Measurements from ENCODE around the gene HTR1E. TPM values are rescaled to one million over a fixed set of nuclear protein-coding genes. Genes with fewer than 3 reads are reported as not detected.

HTR1E gene
- total and polyA plus RNA-seq, 2 of the 8 experiments (the other 6 are each of a cell fraction or from before 2014, with no cell fraction given) = 0.09 TPM; not detected in 1

DNA sequence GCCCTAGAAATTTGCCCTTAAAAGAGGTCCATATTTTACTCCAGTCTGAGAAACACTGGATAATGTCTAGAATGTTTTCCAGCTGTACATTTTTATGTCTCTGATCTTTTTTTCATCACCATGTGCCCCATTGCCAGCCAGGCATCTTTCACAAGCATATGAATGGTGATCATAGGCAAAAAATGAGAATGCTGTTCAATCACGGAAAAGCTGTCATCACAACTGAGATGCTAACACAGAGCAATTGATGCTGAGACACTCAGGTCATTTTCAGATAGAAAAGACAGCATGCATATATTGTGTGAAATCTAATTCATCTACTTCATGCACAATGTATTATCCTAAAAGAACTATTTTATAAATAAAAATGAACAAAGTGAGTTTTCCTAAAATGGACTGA lies 116.0 kb downstream of the HTR1E start:
- ChIA-PET POLR2A (ENCODE audit: partially characterized antibody) (interaction anchor here (0.6 kb wide), 1 partner anchor 1418 kb away, joined by 3 read pairs; no protein-coding TSS in a partner anchor), CTCF (ENCODE audit: partially characterized antibody) (interaction anchor here (0.6 kb wide), 2 partner anchors 21 to 196 kb away, joined by 3 read pairs; no protein-coding TSS in a partner anchor)
- H3K27me3 ChIP-seq (replicated peaks in 1 of 4; ENCODE audit: control insufficient read depth in 3 of 4, extremely low read depth in 1 of 4, insufficient read depth in 3 of 4, low read length in 3 of 4) = no peaks in the 10 kb centered on the region
- no peaks in the 10 kb centered on the region for H3K23me2 ChIP-seq (ENCODE audit: low read depth, low read length)
- H3K9ac ChIP-seq (replicated peaks in 1 of 4; ENCODE audit: extremely low read depth in 1 of 4, low read depth in 3 of 4, low read length in 3 of 4) = no peak overlapping the region
- H2BK15ac ChIP-seq (ENCODE audit: low read length) = no peak overlapping the region
- H2AK5ac ChIP-seq (ENCODE audit: low read depth, low read length) = no peak overlapping the region
- no peak overlapping the region for H3K23ac ChIP-seq (ENCODE audit: insufficient read length)
- H3K4me1 ChIP-seq (replicated peaks in 1 of 4; ENCODE audit: control insufficient read depth in 3 of 4, insufficient read depth in 4 of 4, low read length in 3 of 4) = no peaks in the 10 kb centered on the region
- H4K20me1 ChIP-seq (replicated peaks in 1 of 2; ENCODE audit: control insufficient read depth in 1 of 2, insufficient read depth in 2 of 2, low read length in 2 of 2) = no peaks in the 10 kb centered on the region
- H2BK120ac ChIP-seq (replicated peaks; ENCODE audit: low read depth, low read length) = no peak overlapping the region
- H4K5ac ChIP-seq (ENCODE audit: insufficient read length, low read depth, low read length) = no peak overlapping the region
- no peak overlapping the region for H3K14ac ChIP-seq (ENCODE audit: insufficient read length)
- H2BK12ac ChIP-seq (ENCODE audit: low read depth, low read length) = no peak overlapping the region
- H3K9me3 ChIP-seq (ENCODE audit: insufficient read depth in 2 of 2, low read depth in 1 of 2, low read length in 1 of 2) = no peaks in the 10 kb centered on the region
- 70% methylated on average over 1 of the region's 1 CpG; no CpG with 5 or more reads in 1 of the 2 experiments for WGBS, 2 experiments (ENCODE audit: extremely low coverage in 1 of 2, insufficient coverage in 1 of 2, insufficient read length in 1 of 2, insufficient replicate concordance in 2 of 2, low coverage in 1 of 2, low lambda C conversion rate in 2 of 2, missing lambda C conversion rate in 1 of 2)
- no peak overlapping the region for H3K56ac ChIP-seq (replicated peaks; ENCODE audit: insufficient read length, low read depth, low read length)
- no peak for DNase-seq (ENCODE audit: low read depth in 1 of 2, low spot score in 2 of 2)
- H2AFZ ChIP-seq (ENCODE audit: low read length) = no peak overlapping the region
- no peak overlapping the region for H4K8ac ChIP-seq (ENCODE audit: extremely low read depth, insufficient read depth, low read length)
- H3K4ac ChIP-seq (replicated peaks; ENCODE audit: insufficient read length, low read depth, low read length) = no peak overlapping the region
- no peak for TF ChIP-seq BACH1 (IDR thresholded peaks at IDR 0.05; ENCODE audit: low read length)
- no peak for TF ChIP-seq JUN (IDR thresholded peaks at IDR 0.05; ENCODE audit: low read depth, low read length)
- TF ChIP-seq POLR2A (IDR thresholded peaks at IDR 0.05; ENCODE audit: control extremely low read depth in 1 of 2, low read depth in 2 of 2, low read length in 2 of 2) = no peak
- no peak for TF ChIP-seq YY1 (IDR thresholded peaks at IDR 0.05; ENCODE audit: low read depth, low read length)
- TF ChIP-seq CREB1 (IDR thresholded peaks at IDR 0.05) = no peak
- no peak for TF ChIP-seq SIRT6 (IDR thresholded peaks at IDR 0.05; ENCODE audit: low read length)
- no peak for TF ChIP-seq RFX5 (IDR thresholded peaks at IDR 0.05; ENCODE audit: borderline replicate concordance, low read depth, low read length)
- TF ChIP-seq RAD21 (IDR thresholded peaks at IDR 0.05 in 1 of 2, conservative IDR thresholded peaks at IDR 0.05 in 1 of 2; ENCODE audit: low read depth in 2 of 2, low read length in 2 of 2) = no peak
- TF ChIP-seq CHD2 (IDR thresholded peaks at IDR 0.05; ENCODE audit: low read length) = no peak
- no peak for TF ChIP-seq SIN3A (conservative IDR thresholded peaks at IDR 0.05 in 1 of 2, IDR thresholded peaks at IDR 0.05 in 1 of 2; ENCODE audit: low read depth in 1 of 2, low read length in 2 of 2)
- TF ChIP-seq SP2 (IDR thresholded peaks at IDR 0.05; ENCODE audit: low read length) = no peak
- TF ChIP-seq TBP (IDR thresholded peaks at IDR 0.05; ENCODE audit: low read depth, low read length) = no peak
- no peak for TF ChIP-seq SAP30 (IDR thresholded peaks at IDR 0.05; ENCODE audit: insufficient read depth, insufficient replicate concordance, low read length)
- no peaks in the 10 kb centered on the region for H3K36me3 ChIP-seq (ENCODE audit: control insufficient read depth in 2 of 4, insufficient read depth in 4 of 4, low read length in 3 of 4)
- no peak overlapping the region for H3K18ac ChIP-seq (ENCODE audit: extremely low read depth, low read length)
- no peak overlapping the region for H2BK5ac ChIP-seq (ENCODE audit: low read depth, low read length)
- no peak overlapping the region for H4K91ac ChIP-seq (replicated peaks; ENCODE audit: insufficient read length, low read length)
- H3K4me2 ChIP-seq (ENCODE audit: insufficient read depth in 1 of 2, low read depth in 2 of 2, low read length in 2 of 2) = no peak overlapping the region
- no peaks in the 10 kb centered on the region for H3K79me1 ChIP-seq (ENCODE audit: low read depth, low read length)
- H2BK20ac ChIP-seq (ENCODE audit: low read length) = no peak overlapping the region
- no peak for FAIRE-seq
- H3K79me2 ChIP-seq (ENCODE audit: control insufficient read depth in 1 of 2, insufficient read depth in 2 of 2, low read length in 2 of 2) = no peaks in the 10 kb centered on the region
- no peak overlapping the region for H3K27ac ChIP-seq (ENCODE audit: low read depth, low read length)
- no peak overlapping the region for H3K4me3 ChIP-seq (ENCODE audit: extremely low read depth in 1 of 4, insufficient read depth in 2 of 4, low read depth in 3 of 4, low read length in 4 of 4)
